Measurements from ENCODE around the gene SPATA1.

Gene SPATA1

GRCh38 chr1:84506002-84506728, at the start of gene SPATA1, which contains the start of gene GNG5:
Gene SPATA1 (plus strand): TSS chr1:84506386. CDS start chr1:84516360, 9,974 bp downstream.
Gene GNG5 (minus strand): TSS chr1:84506581. CDS start chr1:84506091, 490 bp downstream.
- no peaks in the 10 kb centered on the region for H3K27me3 Mint-ChIP-seq
- H3K27ac Mint-ChIP-seq: peak within 1 kb of the TSS; percentile 97
- ATAC-seq (replicated peaks) (peak; percentile 87 to 89), DNase-seq (peak; percentile 96)
- peaks cover 25 to 27% of the 10 kb centered on the region in 2 donors for H3K36me3 Mint-ChIP-seq
- H3K9me3 Mint-ChIP-seq: peaks cover 0 to 6% of the 10 kb centered on the region in 2 donors
- H3K4me1 Mint-ChIP-seq: peaks cover 15 to 32% of the 10 kb centered on the region in 2 donors
- H3K4me3 Mint-ChIP-seq: peak within 1 kb of the TSS; percentile 95 to 99

- Mint-ChIP-seq H3K27me3 (peaks cover 29% of the 10 kb centered on the region in 2 donors), H3K27ac (no peak overlapping the region), H3K4me3 (no peak overlapping the region), H3K4me1 (no peaks in the 10 kb centered on the region), H3K9me3 (peaks cover 0 to 2% of the 10 kb centered on the region in 2 donors), H3K36me3 (no peaks in the 10 kb centered on the region)
- ATAC-seq (replicated peaks): no peak
- DNase-seq: no peak
Measured at GRCh38 chr1:84462118-84462517, 44.1 kb upstream of the SPATA1 start.

- ATAC-seq (replicated peaks): no peak
- H3K27ac Mint-ChIP-seq: no peak overlapping the region
- H3K9me3 Mint-ChIP-seq: peaks cover 0 to 2% of the 10 kb centered on the region in 2 donors
- DNase-seq: no peak
- peaks cover 43 to 55% of the 10 kb centered on the region in 2 donors for H3K27me3 Mint-ChIP-seq
- no peaks in the 10 kb centered on the region for H3K4me1 Mint-ChIP-seq
- no peak overlapping the region for H3K4me3 Mint-ChIP-seq
- no peaks in the 10 kb centered on the region for H3K36me3 Mint-ChIP-seq
Measured at GRCh38 chr1:84467298-84467697, 38.9 kb upstream of the SPATA1 start.

GRCh38 chr1:84476225-84476624, 30.0 kb upstream of the SPATA1 start:
- Mint-ChIP-seq H3K9me3 (peaks cover 13 to 14% of the 10 kb centered on the region in 2 donors), H3K4me1 (peaks cover 12 to 18% of the 10 kb centered on the region in 2 donors), H3K4me3 (no peak overlapping the region), H3K36me3 (peaks cover 11 to 17% of the 10 kb centered on the region in 2 donors), H3K27me3 (peaks cover 37 to 41% of the 10 kb centered on the region in 2 donors), H3K27ac (no peak overlapping the region)
- ATAC-seq (replicated peaks): no peak
- no peak for DNase-seq

GRCh38 chr1:84478876-84479868, 27.0 kb upstream of the SPATA1 start, which contains the start of gene RPF1:
Gene RPF1 (plus strand): TSS chr1:84479266. CDS start chr1:84479282, 16 bp downstream.
- Mint-ChIP-seq H3K4me1 (peaks cover 23 to 40% of the 10 kb centered on the region in 2 donors), H3K36me3 (peaks cover 23 to 36% of the 10 kb centered on the region in 2 donors), H3K9me3 (peaks cover 13 to 14% of the 10 kb centered on the region in 2 donors), H3K4me3 (peak within 1 kb of the TSS; percentile 100), H3K27ac (peak within 1 kb of the TSS; percentile 100), H3K27me3 (peaks cover 21 to 22% of the 10 kb centered on the region in 2 donors)
- DNase-seq (peak; percentile 77), ATAC-seq (replicated peaks) (peak; percentile 99)

GRCh38 chr1:84479998-84480397, 26.2 kb upstream of the SPATA1 start:
- ATAC-seq (replicated peaks): no peak
- H3K4me3 Mint-ChIP-seq: peak overlapping the region; percentile 100
- H3K36me3 Mint-ChIP-seq: peaks cover 25 to 40% of the 10 kb centered on the region in 2 donors
- DNase-seq: no peak
- H3K27ac Mint-ChIP-seq: peak overlapping the region; percentile 100
- H3K9me3 Mint-ChIP-seq: peaks cover 13 to 14% of the 10 kb centered on the region in 2 donors
- peaks cover 14 to 15% of the 10 kb centered on the region in 2 donors for H3K27me3 Mint-ChIP-seq
- H3K4me1 Mint-ChIP-seq: peaks cover 23 to 41% of the 10 kb centered on the region in 2 donors

- DNase-seq: no peak
- Mint-ChIP-seq H3K4me3 (peak overlapping the region in 1 of 2 donors; percentile 25), H3K36me3 (peaks cover 26 to 44% of the 10 kb centered on the region in 2 donors), H3K9me3 (peaks cover 13 to 14% of the 10 kb centered on the region in 2 donors), H3K4me1 (peaks cover 23 to 41% of the 10 kb centered on the region in 2 donors), H3K27me3 (peaks cover 10 to 12% of the 10 kb centered on the region in 2 donors), H3K27ac (no peak overlapping the region)
- ATAC-seq (replicated peaks): no peak
Measured at GRCh38 chr1:84480650-84481049, 25.5 kb upstream of the SPATA1 start.

- peaks cover 28 to 47% of the 10 kb centered on the region in 2 donors for H3K4me1 Mint-ChIP-seq
- no peak overlapping the region for H3K27ac Mint-ChIP-seq
- no peak for DNase-seq
- H3K36me3 Mint-ChIP-seq: peaks cover 33 to 50% of the 10 kb centered on the region in 2 donors
- H3K27me3 Mint-ChIP-seq: peaks cover 8 to 9% of the 10 kb centered on the region in 2 donors
- no peak for ATAC-seq (replicated peaks)
- H3K9me3 Mint-ChIP-seq: peaks cover 14 to 17% of the 10 kb centered on the region in 2 donors
- peak overlapping the region in 1 of 2 donors; percentile 19 for H3K4me3 Mint-ChIP-seq
Measured at GRCh38 chr1:84481317-84481716, 24.9 kb upstream of the SPATA1 start.

- Mint-ChIP-seq H3K27me3 (no peaks in the 10 kb centered on the region), H3K4me3 (no peak overlapping the region), H3K9me3 (peaks cover 0 to 3% of the 10 kb centered on the region in 2 donors), H3K4me1 (peaks cover 14 to 21% of the 10 kb centered on the region in 2 donors), H3K36me3 (peaks cover 39 to 47% of the 10 kb centered on the region in 2 donors), H3K27ac (no peak overlapping the region)
- no peak for DNase-seq
- ATAC-seq (replicated peaks): no peak
Measured at GRCh38 chr1:84488107-84488506, 18.1 kb upstream of the SPATA1 start.

GRCh38 chr1:84489766-84490165, 16.4 kb upstream of the SPATA1 start:
- H3K4me3 Mint-ChIP-seq: no peak overlapping the region
- DNase-seq: no peak
- H3K27me3 Mint-ChIP-seq: no peaks in the 10 kb centered on the region
- peaks cover 13 to 14% of the 10 kb centered on the region in 2 donors for H3K4me1 Mint-ChIP-seq
- H3K27ac Mint-ChIP-seq: no peak overlapping the region
- H3K36me3 Mint-ChIP-seq: peaks cover 35 to 42% of the 10 kb centered on the region in 2 donors
- no peak for ATAC-seq (replicated peaks)
- peaks cover 0 to 3% of the 10 kb centered on the region in 2 donors for H3K9me3 Mint-ChIP-seq

GRCh38 chr1:84492726-84493125, 13.5 kb upstream of the SPATA1 start:
- H3K27me3 Mint-ChIP-seq: no peaks in the 10 kb centered on the region
- ATAC-seq (replicated peaks) (no peak), DNase-seq (no peak)
- no peak overlapping the region for H3K4me3 Mint-ChIP-seq
- peaks cover 35 to 36% of the 10 kb centered on the region in 2 donors for H3K36me3 Mint-ChIP-seq
- peaks cover under 1 to 4% of the 10 kb centered on the region in 2 donors for H3K4me1 Mint-ChIP-seq
- no peaks in the 10 kb centered on the region for H3K9me3 Mint-ChIP-seq
- H3K27ac Mint-ChIP-seq: no peak overlapping the region

GRCh38 chr1:84493747-84494146, 12.4 kb upstream of the SPATA1 start:
- Mint-ChIP-seq H3K9me3 (no peaks in the 10 kb centered on the region), H3K27me3 (no peaks in the 10 kb centered on the region), H3K4me1 (peaks cover 4 to 9% of the 10 kb centered on the region in 2 donors), H3K36me3 (peaks cover 37 to 44% of the 10 kb centered on the region in 2 donors), H3K27ac (peak overlapping the region; percentile 10), H3K4me3 (no peak overlapping the region)
- DNase-seq (no peak), ATAC-seq (replicated peaks) (peak; percentile 75 to 78)

- DNase-seq (no peak), ATAC-seq (replicated peaks) (no peak)
- Mint-ChIP-seq H3K27ac (no peak overlapping the region), H3K4me1 (peaks cover 6 to 19% of the 10 kb centered on the region in 2 donors), H3K4me3 (no peak overlapping the region), H3K9me3 (no peaks in the 10 kb centered on the region), H3K27me3 (no peaks in the 10 kb centered on the region), H3K36me3 (peaks cover 32 to 36% of the 10 kb centered on the region in 2 donors)
Measured at GRCh38 chr1:84496498-84496897, 9.7 kb upstream of the SPATA1 start.
